OCI-LY1 (cell line): ENCODE results near the gene EDEM3.

Experiments used
- H2AFZ ChIP-seq: fragments of 200-600 bp; sonication (generic), shearing (Covaris generic); 2 replicates; pipeline ENCODE4 v1.6.0; 2014; ENCODE audit warnings: antibody characterized with exemption, mild to moderate bottlenecking, low read length
- H3F3A ChIP-seq: fragments of 200-600 bp; sonication (generic), shearing (Covaris generic); 2 replicates; pipeline ENCODE4 v1.6.0; 2014; ENCODE audit warnings: mild to moderate bottlenecking, antibody characterized with exemption, low read length, moderate library complexity; ENCODE audit not compliant: insufficient read depth
- H3K27ac ChIP-seq: fragments of 200-600 bp; sonication (generic); 2 replicates; pipeline ENCODE4 v1.5.1; 2014; ENCODE audit warnings: low read length, mixed run types, mild to moderate bottlenecking, low read depth; ENCODE audit not compliant: poor library complexity, severe bottlenecking
- H3K27me3 ChIP-seq: fragments of 200-600 bp; sonication (generic); 2 replicates; pipeline ENCODE4 v1.6.0; 2014; ENCODE audit warnings: antibody characterized with exemption, mild to moderate bottlenecking, low read length, moderate library complexity; ENCODE audit not compliant: insufficient read depth
- H3K36me3 ChIP-seq: fragments of 200-600 bp; sonication (generic); 2 replicates; pipeline ENCODE4 v1.6.1; 2014; ENCODE audit warnings: mild to moderate bottlenecking, antibody characterized with exemption, low read length, moderate library complexity, mixed read lengths; ENCODE audit not compliant: insufficient read depth
- H3K4me1 ChIP-seq: fragments of 200-600 bp; sonication (generic); 2 replicates; pipeline ENCODE4 v1.5.1; 2014; ENCODE audit warnings: mild to moderate bottlenecking, low read length, moderate library complexity; ENCODE audit not compliant: insufficient read depth, severe bottlenecking
- H3K4me2 ChIP-seq: fragments of 200-600 bp; sonication (generic), shearing (Covaris generic); 2 replicates; pipeline ENCODE4 v1.6.1; 2014; ENCODE audit warnings: low read length
- H3K4me3 ChIP-seq: fragments of 200-600 bp; sonication (generic); 2 replicates; pipeline ENCODE4 v1.5.1; 2014; ENCODE audit warnings: low read length, low read depth, mild to moderate bottlenecking, mixed read lengths; ENCODE audit not compliant: poor library complexity, severe bottlenecking
- H3K79me2 ChIP-seq: fragments of 200-600 bp; shearing (Covaris generic); 2 replicates; pipeline ENCODE4 v1.6.1; 2016; ENCODE audit warnings: mixed run types, low read length, mixed read lengths; ENCODE audit not compliant: insufficient read depth
- H3K9ac ChIP-seq: fragments of 200-600 bp; sonication (generic), shearing (Covaris generic); 2 replicates; pipeline ENCODE4 v1.6.1; 2014; ENCODE audit warnings: mild to moderate bottlenecking, low read length, mixed read lengths
- H3K9me2 ChIP-seq: fragments of 200-600 bp; sonication (generic), shearing (Covaris generic); 2 replicates; pipeline ENCODE4 v1.6.1; 2014; ENCODE audit warnings: low read depth, mild to moderate bottlenecking, low read length, mixed read lengths
- H3K9me3 ChIP-seq: fragments of 200-600 bp; shearing (Covaris generic); 2 replicates; pipeline ENCODE4 v1.6.1; 2014; ENCODE audit warnings: low read length, mixed read lengths
- H4K20me1 ChIP-seq: fragments of 200-600 bp; sonication (generic), shearing (Covaris generic); 2 replicates; pipeline ENCODE4 v1.6.0; 2016; ENCODE audit warnings: mild to moderate bottlenecking, low read length; ENCODE audit not compliant: insufficient read depth
- CTCF ChIP-seq: fragments of 200-600 bp; sonication (generic), shearing (Covaris generic); IDR thresholded peaks from 2 replicates; pipeline ENCODE4 v1.5.1; 2017; ENCODE audit warnings: mild to moderate bottlenecking, antibody characterized with exemption, low read length, moderate library complexity, mixed read lengths
- EZH2 ChIP-seq: fragments of 200-600 bp; sonication (generic), shearing (Covaris generic); IDR thresholded peaks from 2 replicates; pipeline ENCODE4 v1.8.0; 2017; ENCODE audit warnings: borderline replicate concordance, mixed run types, mild to moderate bottlenecking, antibody characterized with exemption, low read length, moderate library complexity, mixed read lengths

EDEM3 gene

GRCh38 chr1:184646178-184646701 lies 108.4 kb downstream of the EDEM3 start:
- Histone ChIP-seq H2AFZ (no peak overlapping the region), H4K20me1 (no peaks in the 10 kb centered on the region), H3K4me1 (no peaks in the 10 kb centered on the region), H3K9me2 (no peaks in the 10 kb centered on the region), H3K79me2 (no peaks in the 10 kb centered on the region), H3K27me3 (peaks cover 4% of the 10 kb centered on the region; the same call in 1 of the 2 replicates), H3K9me3 (no peaks in the 10 kb centered on the region), H3K36me3 (no peaks in the 10 kb centered on the region), H3F3A (no peaks in the 10 kb centered on the region), H3K4me2 (no peak overlapping the region), H3K27ac (no peak overlapping the region), H3K4me3 (no peak overlapping the region), H3K9ac (no peak overlapping the region)
- TF ChIP-seq CTCF (no peak), EZH2 (no peak)

GRCh38 chr1:184644771-184645170 lies 109.9 kb downstream of the EDEM3 start:
- H4K20me1 ChIP-seq = no peaks in the 10 kb centered on the region
- H3K9me2 ChIP-seq = no peaks in the 10 kb centered on the region
- H3K4me2 ChIP-seq = no peak overlapping the region
- no peaks in the 10 kb centered on the region for H3F3A ChIP-seq
- H3K9ac ChIP-seq = no peak overlapping the region
- H3K79me2 ChIP-seq = no peaks in the 10 kb centered on the region
- H3K36me3 ChIP-seq = no peaks in the 10 kb centered on the region
- TF ChIP-seq CTCF (no peak), EZH2 (no peak)
- no peak overlapping the region for H3K27ac ChIP-seq
- no peak overlapping the region for H2AFZ ChIP-seq
- no peaks in the 10 kb centered on the region for H3K4me1 ChIP-seq
- H3K9me3 ChIP-seq = no peaks in the 10 kb centered on the region
- no peak overlapping the region for H3K4me3 ChIP-seq
- H3K27me3 ChIP-seq = peaks cover 4% of the 10 kb centered on the region; the same call in 1 of the 2 replicates

GRCh38 chr1:184643661-184644060 lies 111.0 kb downstream of the EDEM3 start:
- H3K9ac ChIP-seq = no peak overlapping the region
- no peak overlapping the region for H3K27ac ChIP-seq
- H3K27me3 ChIP-seq = peaks cover 4% of the 10 kb centered on the region; the same call in 1 of the 2 replicates
- TF ChIP-seq CTCF = no peak
- TF ChIP-seq EZH2 = no peak
- no peaks in the 10 kb centered on the region for H3K36me3 ChIP-seq
- H3K9me2 ChIP-seq = no peaks in the 10 kb centered on the region
- H4K20me1 ChIP-seq = no peaks in the 10 kb centered on the region
- no peaks in the 10 kb centered on the region for H3K9me3 ChIP-seq
- H3K4me3 ChIP-seq = no peak overlapping the region
- H3K4me1 ChIP-seq = no peaks in the 10 kb centered on the region
- no peak overlapping the region for H3K4me2 ChIP-seq
- H2AFZ ChIP-seq = no peak overlapping the region
- no peaks in the 10 kb centered on the region for H3F3A ChIP-seq
- no peaks in the 10 kb centered on the region for H3K79me2 ChIP-seq
